H9 (cell line): ENCODE data around the gene OMA1. TPM values are rescaled to one million over a fixed set of nuclear protein-coding genes. Genes with fewer than 3 reads are reported as not detected.

Source experiments
- DNase-seq: peaks from one replicate; pipeline ENCODE4 v3.0.0-alpha.2; 2017
- H2AFZ ChIP-seq: one replicate; pipeline ENCODE4 v1.6.1; 2013; ENCODE audit warnings: mild to moderate bottlenecking, low read length, control low read depth, moderate library complexity
- H2AK5ac ChIP-seq: 2 replicates; pipeline ENCODE4 v1.6.1; 2013; ENCODE audit warnings: low read length, control low read depth, mixed read lengths; ENCODE audit not compliant: insufficient read length
- H2BK120ac ChIP-seq: one replicate; pipeline ENCODE4 v1.6.1; 2013; ENCODE audit warnings: low read depth, mild to moderate bottlenecking, low read length, control low read depth, inconsistent platforms; ENCODE audit not compliant: poor library complexity, severe bottlenecking
- H2BK12ac ChIP-seq: 2 replicates; pipeline ENCODE4 v1.6.1; 2013; ENCODE audit warnings: low read length, control low read depth, mixed read lengths, low read depth; ENCODE audit not compliant: insufficient read length
- H2BK15ac ChIP-seq: 2 replicates; pipeline ENCODE4 v1.6.1; 2013; ENCODE audit warnings: low read depth, low read length, control low read depth
- H2BK20ac ChIP-seq: one replicate; pipeline ENCODE4 v1.6.1; 2013; ENCODE audit warnings: low read depth, mild to moderate bottlenecking, low read length, control low read depth, inconsistent platforms; ENCODE audit not compliant: poor library complexity, severe bottlenecking
- H2BK5ac ChIP-seq: 2 replicates; pipeline ENCODE4 v1.6.1; 2013; ENCODE audit warnings: low read length, control low read depth, mixed read lengths; ENCODE audit not compliant: insufficient read length
- H3K14ac ChIP-seq: 2 replicates; pipeline ENCODE4 v1.6.1; 2013; ENCODE audit warnings: low read length, control low read depth; ENCODE audit not compliant: insufficient read depth
- H3K18ac ChIP-seq: 2 replicates; pipeline ENCODE4 v1.6.1; 2013; ENCODE audit warnings: low read depth, mild to moderate bottlenecking, mixed read lengths, low read length, control low read depth; ENCODE audit not compliant: insufficient read length
- H3K23ac ChIP-seq: 2 replicates; pipeline ENCODE4 v1.6.1; 2013; ENCODE audit warnings: low read length, control low read depth, mixed read lengths, low read depth; ENCODE audit not compliant: insufficient read length
- H3K23me2 ChIP-seq: 2 replicates; pipeline ENCODE4 v1.6.1; 2013; ENCODE audit warnings: low read depth, mild to moderate bottlenecking, mixed read lengths, low read length, control low read depth; ENCODE audit not compliant: insufficient read length, poor library complexity, severe bottlenecking
- H3K27ac ChIP-seq: 2 replicates; pipeline ENCODE4 v1.5.1; 2013; ENCODE audit warnings: low read length, control low read depth, mixed read lengths, low read depth; ENCODE audit not compliant: insufficient read length
- H3K27me3 ChIP-seq: 2 replicates; pipeline ENCODE4 v1.6.1; 2013; ENCODE audit warnings: low read length, control low read depth, inconsistent platforms; ENCODE audit not compliant: insufficient read depth
- H3K4ac ChIP-seq: 2 replicates; pipeline ENCODE4 v1.6.1; 2013; ENCODE audit warnings: low read depth, mild to moderate bottlenecking, control low read depth, inconsistent platforms, low read length, moderate library complexity
- H3K4me1 ChIP-seq: 2 replicates; pipeline ENCODE4 v1.6.1; 2013; ENCODE audit warnings: low read length, control low read depth, inconsistent platforms; ENCODE audit not compliant: insufficient read depth
- H3K4me2 ChIP-seq: 2 replicates; pipeline ENCODE4 v1.6.1; 2013; ENCODE audit warnings: low read length, control low read depth, mixed read lengths; ENCODE audit not compliant: insufficient read length, insufficient read depth
- H3K56ac ChIP-seq: 2 replicates; pipeline ENCODE4 v1.6.1; 2013; ENCODE audit warnings: low read depth, mild to moderate bottlenecking, mixed read lengths, low read length, control low read depth; ENCODE audit not compliant: insufficient read length
- H3K79me1 ChIP-seq: 2 replicates; pipeline ENCODE4 v1.6.1; 2013; ENCODE audit warnings: low read depth, mild to moderate bottlenecking, moderate library complexity, low read length, control low read depth, inconsistent platforms; ENCODE audit not compliant: insufficient read depth, poor library complexity, severe bottlenecking
- H3K79me2 ChIP-seq: 2 replicates; pipeline ENCODE4 v1.6.1; 2013; ENCODE audit warnings: low read length, control low read depth, inconsistent platforms; ENCODE audit not compliant: insufficient read depth
- H3K9ac ChIP-seq: 2 replicates; pipeline ENCODE4 v1.6.1; 2013; ENCODE audit warnings: low read length, control low read depth, mixed read lengths; ENCODE audit not compliant: insufficient read length; ENCODE audit errors: extremely low read depth
- H3K9me3 ChIP-seq: one replicate; pipeline ENCODE4 v1.6.1; 2013; ENCODE audit warnings: low read depth, low read length, inconsistent platforms; ENCODE audit not compliant: control insufficient read depth
- H3T11ph ChIP-seq: one replicate; pipeline ENCODE4 v1.6.1; 2013; ENCODE audit warnings: mild to moderate bottlenecking, low read length, control low read depth, inconsistent platforms
- H4K20me1 ChIP-seq: one replicate; pipeline ENCODE4 v1.6.1; 2013; ENCODE audit not compliant: control insufficient read depth, insufficient read length, insufficient read depth
- H4K5ac ChIP-seq: 2 replicates; pipeline ENCODE4 v1.6.1; 2013; ENCODE audit warnings: low read depth, mild to moderate bottlenecking, mixed read lengths, low read length, control low read depth; ENCODE audit not compliant: insufficient read length
- H4K8ac ChIP-seq: replicated peaks from 2 replicates; pipeline ENCODE4 v1.6.1; 2013; ENCODE audit warnings: low read length, control low read depth, mixed read lengths, low read depth; ENCODE audit not compliant: insufficient read length
- H4K91ac ChIP-seq: 2 replicates; pipeline ENCODE4 v1.6.1; 2013; ENCODE audit warnings: low read depth, mild to moderate bottlenecking, moderate library complexity, mixed read lengths, low read length, control low read depth; ENCODE audit not compliant: insufficient read length
- H3K27ac Mint-ChIP-seq, 3 experiments: 2 replicates in 2 of 3; 3 replicates in 1 of 3; pipeline ENCODE4 v1.8.0; 2020 to 2021; ENCODE audit warnings: mixed read lengths in 3 of 3, mild to moderate bottlenecking in 1 of 3, moderate library complexity in 1 of 3
- H3K27me3 Mint-ChIP-seq: 2 replicates; pipeline ENCODE4 v1.8.0; 2021; ENCODE audit warnings: low read depth, mild to moderate bottlenecking, moderate library complexity, mixed read lengths
- H3K36me3 Mint-ChIP-seq, 3 experiments: 2 replicates in 2 of 3; 3 replicates in 1 of 3; pipeline ENCODE4 v1.8.0; 2020 to 2021; ENCODE audit warnings: low read depth in 3 of 3, mixed read lengths in 3 of 3; ENCODE audit not compliant: insufficient read depth in 1 of 3
- H3K4me1 Mint-ChIP-seq, 2 experiments: 2 replicates each; pipeline ENCODE4 v1.8.0; 2020; ENCODE audit warnings: mixed read lengths in 2 of 2
- H3K4me3 Mint-ChIP-seq, 2 experiments: 2 replicates in 1 of 2; 3 replicates in 1 of 2; pipeline ENCODE4 v1.8.0; 2020 to 2021; ENCODE audit warnings: mild to moderate bottlenecking in 2 of 2, mixed read lengths in 2 of 2, moderate library complexity in 1 of 2
- H3K9me3 Mint-ChIP-seq, 2 experiments: 2 replicates in 1 of 2; 3 replicates in 1 of 2; pipeline ENCODE4 v1.8.0; 2020; ENCODE audit warnings: mild to moderate bottlenecking in 2 of 2, mixed read lengths in 2 of 2, moderate library complexity in 1 of 2
- CTCF ChIP-seq: fragments of 200-600 bp; sonication (generic); conservative IDR thresholded peaks from 3 replicates; pipeline ENCODE4 v1.8.0; 2021; ENCODE audit warnings: antibody characterized with exemption, mild to moderate bottlenecking
- WGBS: extraction: QIAGEN DNeasy Blood & Tissue Kit; methylation state at CpG from one replicate; pipeline ENCODE4 v1.1.7; 2013; ENCODE audit warnings: missing lambda C conversion rate, low lambda C conversion rate, mixed read lengths; ENCODE audit not compliant: insufficient read length; ENCODE audit errors: extremely low coverage; 5-methylcytosine and 5-hydroxymethylcytosine counted together
- total RNA-seq: library from RNA; stranded (reverse); gene quantifications from 2 replicates; pipeline ENCODE4 v1.2.1, GENCODE V29; 2021

The OMA1 gene
- total RNA-seq, 1 experiment from 2014 or later: 12.9 TPM

GRCh38 chr1:58548371-58548770 lies 1.8 kb upstream of the OMA1 start:
- no peaks in the 10 kb centered on the region for H3K4me1 ChIP-seq
- no peak overlapping the region for H4K91ac ChIP-seq
- no peak for TF ChIP-seq CTCF
- Mint-ChIP-seq H3K36me3 (no peaks in the 10 kb centered on the region), H3K4me1 (peaks cover 16 to 20% of the 10 kb centered on the region in 2 experiments), H3K27ac (no peak overlapping the region), H3K27me3 (peaks cover 7% of the 10 kb centered on the region), H3K4me3 (no peak overlapping the region), H3K9me3 (no peaks in the 10 kb centered on the region)
- no peak overlapping the region for H3K23ac ChIP-seq
- H3K4me2 ChIP-seq: no peak overlapping the region
- no peak overlapping the region for H4K8ac ChIP-seq
- H2BK15ac ChIP-seq: no peak overlapping the region
- no CpG with 5 or more reads among the region's 2 CpGs for WGBS
- no peak overlapping the region for H4K5ac ChIP-seq
- no peak overlapping the region for H2BK5ac ChIP-seq
- H3K23me2 ChIP-seq: no peaks in the 10 kb centered on the region
- no peak for DNase-seq
- H3K4ac ChIP-seq: no peak overlapping the region
- H2BK120ac ChIP-seq: no peak overlapping the region
- no peak overlapping the region for H3K56ac ChIP-seq
- no peaks in the 10 kb centered on the region for H3K9me3 ChIP-seq
- no peak overlapping the region for H2BK12ac ChIP-seq
- no peak overlapping the region for H3T11ph ChIP-seq
- H4K20me1 ChIP-seq: no peaks in the 10 kb centered on the region
- no peak overlapping the region for H2AFZ ChIP-seq
- H3K79me1 ChIP-seq: no peaks in the 10 kb centered on the region
- no peaks in the 10 kb centered on the region for H3K27me3 ChIP-seq
- H2BK20ac ChIP-seq: no peak overlapping the region
- H3K18ac ChIP-seq: no peak overlapping the region
- H2AK5ac ChIP-seq: no peak overlapping the region
- no peak overlapping the region for H3K27ac ChIP-seq
- H3K79me2 ChIP-seq: no peaks in the 10 kb centered on the region
- H3K14ac ChIP-seq: no peak overlapping the region
- H3K9ac ChIP-seq: no peak overlapping the region
